HepG2 (cell line): ENCODE results near the gene UBE2Q1. TPM values are rescaled to one million over a fixed set of nuclear protein-coding genes. Genes with fewer than 3 reads are reported as not detected.

Experiments used
- ATAC-seq: fragments of 200-7000 bp; cut with Tn5 transposase; 3 replicates; pipeline ENCODE4 v1.9.1; 2020; ENCODE audit warnings: mild to moderate bottlenecking, moderate library complexity
- BruUV-seq: library from RNA; stranded (reverse); fragments of 400-500 nt; replicated peaks from 2 replicates; lab custom pipeline; 2021; lab: Mats Ljungman, UMichigan
- CTCF ChIA-PET: fragments of 300-600 bp; formaldehyde crosslinking; extraction: SDS; loops from one replicate; lab custom pipeline; 2021; ENCODE audit warnings: low total read pairs, inconsistent platforms, low intra/inter-chr PET ratio; lab: Yijun Ruan, JAX
- POLR2A ChIA-PET: fragments of 350-600 bp; sonication (Branson Sonifier 250); formaldehyde crosslinking; loops from one replicate; lab custom pipeline; 2020; ENCODE audit warnings: antibody characterized with exemption, inconsistent platforms; lab: Yijun Ruan, JAX
- DNase-seq: peaks from one replicate; pipeline ENCODE4 v3.0.0-alpha.2; 2015; ENCODE audit warnings: low spot score
- FAIRE-seq: peaks from 3 replicates; lab custom pipeline; 2011; peaks lifted over from hg19 to GRCh38; lab: Jason Lieb, UNC
- H2AFZ ChIP-seq: one replicate; pipeline ENCODE4 v1.6.1; 2011; ENCODE audit warnings: low read length, inconsistent platforms
- H3K27ac ChIP-seq: fragments of 300-600 bp; 3 replicates; pipeline ENCODE4 v1.8.0; 2011; ENCODE audit warnings: mixed run types, mild to moderate bottlenecking, mixed read lengths, low read length, inconsistent platforms; ENCODE audit not compliant: insufficient read depth; ENCODE audit errors: extremely low read length
- H3K27me3 ChIP-seq, 2 experiments: fragments of 200-600 bp in 1 of 2; 2 replicates in 1 of 2; 3 replicates in 1 of 2; pipeline versions ENCODE4 v1.6.0 to v1.8.0; 2011; ENCODE audit warnings: low read length in 2 of 2, mild to moderate bottlenecking in 2 of 2, moderate library complexity in 2 of 2, inconsistent platforms in 1 of 2; ENCODE audit not compliant: insufficient read depth in 2 of 2, control insufficient read depth in 1 of 2
- H3K36me3 ChIP-seq, 2 experiments: fragments of 200-600 bp in 1 of 2; replicated peaks in 1 of 2; 2 replicates in 1 of 2; 3 replicates in 1 of 2; pipeline versions ENCODE4 v1.5.1 to v1.8.0; 2011; ENCODE audit warnings: low read length in 2 of 2, inconsistent platforms in 1 of 2; ENCODE audit not compliant: insufficient read depth in 2 of 2, control insufficient read depth in 1 of 2
- H3K4me1 ChIP-seq: 2 replicates; pipeline ENCODE4 v1.5.1; 2012; ENCODE audit warnings: low read length, inconsistent platforms; ENCODE audit not compliant: insufficient read depth
- H3K4me2 ChIP-seq: 2 replicates; pipeline ENCODE4 v1.6.0; 2011; ENCODE audit warnings: low read depth, low read length, inconsistent platforms
- H3K4me3 ChIP-seq, 3 experiments: fragments of 200-600 bp in 1 of 3; sonication (generic), shearing (Covaris generic) in 1 of 3; replicated peaks in 1 of 3; 2 replicates each; pipeline ENCODE4 v1.5.1; 2011 to 2016; ENCODE audit warnings: low read length in 3 of 3, inconsistent platforms in 2 of 3, low read depth in 2 of 3, mild to moderate bottlenecking in 2 of 3, control low read depth in 1 of 3, mixed read lengths in 1 of 3; ENCODE audit not compliant: insufficient read depth in 1 of 3
- H3K79me2 ChIP-seq: one replicate; pipeline ENCODE4 v1.6.1; 2011; ENCODE audit warnings: low read length, inconsistent platforms; ENCODE audit not compliant: insufficient read depth
- H3K9ac ChIP-seq: 2 replicates; pipeline ENCODE4 v1.6.0; 2011; ENCODE audit warnings: mild to moderate bottlenecking, low read depth, low read length, inconsistent platforms; ENCODE audit not compliant: insufficient read depth
- H3K9me3 ChIP-seq: 2 replicates; pipeline ENCODE4 v1.5.1; 2012; ENCODE audit warnings: mild to moderate bottlenecking, low read length
- H4K20me1 ChIP-seq: 2 replicates; pipeline ENCODE4 v1.6.0; 2011; ENCODE audit warnings: inconsistent platforms, mild to moderate bottlenecking, low read length, moderate library complexity; ENCODE audit not compliant: insufficient read depth
- ARID3A ChIP-seq: IDR thresholded peaks from 2 replicates; pipeline ENCODE4 v1.6.1; 2012; ENCODE audit warnings: low read depth, low read length, improper control_type of control experiment
- DR1 ChIP-seq: sonication (generic); formaldehyde crosslinking; IDR thresholded peaks from 2 replicates; pipeline ENCODE4 v1.8.0; 2021; ENCODE audit warnings: mild to moderate bottlenecking, missing genetic modification reagents, inconsistent platforms
- JUN ChIP-seq: sonication (generic); formaldehyde crosslinking; IDR thresholded peaks from 2 replicates; pipeline ENCODE4 v1.4.0; 2020; ENCODE audit warnings: mild to moderate bottlenecking, missing genetic modification reagents
- KDM4B ChIP-seq: sonication (generic); formaldehyde crosslinking; IDR thresholded peaks from 2 replicates; pipeline ENCODE4 v1.4.0; 2020; ENCODE audit warnings: missing genetic modification reagents
- RXRA ChIP-seq: sonication (generic); formaldehyde crosslinking; IDR thresholded peaks from 2 replicates; pipeline ENCODE4 v1.5.1; 2020; ENCODE audit warnings: missing genetic modification reagents
- ZNF263 ChIP-seq: sonication (generic); formaldehyde crosslinking; IDR thresholded peaks from 2 replicates; pipeline ENCODE4 v1.4.0; 2020; ENCODE audit warnings: missing genetic modification reagents
- ZNF580 ChIP-seq: IDR thresholded peaks from 2 replicates; pipeline ENCODE4 v1.6.1; 2016; ENCODE audit warnings: low read depth, borderline replicate concordance
- in situ Hi-C: cut with HindIII; loops from 2 replicates; pipeline ENCODE4 v1.10.0; 2017; ENCODE audit warnings: low pct_unique_long_range_greater_than_20kb; ENCODE audit not compliant: extremely low pct_ligation_motif_present
- intact Hi-C: fragments of 100-400 bp; cut with micrococcal nuclease; formaldehyde crosslinking; loops from one replicate; pipeline ENCODE4 v1.10.0; 2022; ENCODE audit not compliant: unreplicated experiment
- polyA plus RNA-seq, 8 experiments: library from polyadenylated mRNA; depleted of rRNA in 3 of 8; stranded (reverse) in 7 of 8; unstranded in 1 of 8; fragments of >200 nt; fragmentation: Illumina TruSeq in 4 of 8; extraction: Trizol in 4 of 8; gene quantifications; 2 replicates each; pipeline versions ENCODE4 v1.2.1 to v1.2.3, GENCODE V29; 2011 to 2016; ENCODE audit warnings: low read depth in 4 of 8, missing spikeins in 1 of 8, mixed read lengths in 1 of 8; ENCODE audit not compliant: insufficient read depth in 1 of 8
- total RNA-seq, 5 experiments: library from RNA; depleted of rRNA; stranded (reverse); fragments of >200 nt; fragmentation: Illumina TruSeq; extraction: Trizol; gene quantifications; 2 replicates each; pipeline ENCODE4 v1.2.3, GENCODE V29; 2016; ENCODE audit warnings: low read depth in 1 of 5
- TF ChIP-seq, protein P1 (sequence below): sonication (generic); formaldehyde crosslinking; conservative IDR thresholded peaks from 2 replicates; pipeline ENCODE4 v1.8.0; 2022; ENCODE audit warnings: mild to moderate bottlenecking, moderate library complexity, missing genetic modification reagents

UBE2Q1 gene
- total and polyA plus RNA-seq, 2 of the 13 experiments (the other 11 are each of a cell fraction or from before 2014, with no cell fraction given) = 11.7 to 41.7 TPM

- Histone ChIP-seq H3K9me3 (no peaks in the 10 kb centered on the region), H3K27ac (no peak overlapping the region), H3K9ac (no peak overlapping the region)
- TF ChIP-seq JUN (CRISPR knock-in tag) (no peak), RXRA (CRISPR knock-in tag) (no peak), KDM4B (no peak), ARID3A (no peak), ZNF580 (CRISPR knock-in tag) (no peak), ZNF263 (CRISPR knock-in tag) (no peak), DR1 (no peak)
- TF ChIP-seq, protein P1, sequence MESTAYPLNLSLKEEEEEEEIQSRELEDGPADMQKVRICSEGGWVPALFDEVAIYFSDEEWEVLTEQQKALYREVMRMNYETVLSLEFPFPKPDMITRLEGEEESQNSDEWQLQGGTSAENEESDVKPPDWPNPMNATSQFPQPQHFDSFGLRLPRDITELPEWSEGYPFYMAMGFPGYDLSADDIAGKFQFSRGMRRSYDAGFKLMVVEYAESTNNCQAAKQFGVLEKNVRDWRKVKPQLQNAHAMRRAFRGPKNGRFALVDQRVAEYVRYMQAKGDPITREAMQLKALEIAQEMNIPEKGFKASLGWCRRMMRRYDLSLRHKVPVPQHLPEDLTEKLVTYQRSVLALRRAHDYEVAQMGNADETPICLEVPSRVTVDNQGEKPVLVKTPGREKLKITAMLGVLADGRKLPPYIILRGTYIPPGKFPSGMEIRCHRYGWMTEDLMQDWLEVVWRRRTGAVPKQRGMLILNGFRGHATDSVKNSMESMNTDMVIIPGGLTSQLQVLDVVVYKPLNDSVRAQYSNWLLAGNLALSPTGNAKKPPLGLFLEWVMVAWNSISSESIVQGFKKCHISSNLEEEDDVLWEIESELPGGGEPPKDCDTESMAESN (CRISPR knock-in tag) = no peak
- TF ChIP-seq, all 625 proteins: peak for 0
- no TSS peak for BruUV-seq
- ATAC-seq (no peak), DNase-seq (no peak), FAIRE-seq (no peak)
- H3K79me2 ChIP-seq = no peaks in the 10 kb centered on the region
- no peaks in the 10 kb centered on the region for H3K36me3 ChIP-seq
- H3K4me3 ChIP-seq = no peak overlapping the region
- H3K4me2 ChIP-seq = no peak overlapping the region
- intact Hi-C loops = no loop called here
- H4K20me1 ChIP-seq = no peaks in the 10 kb centered on the region
- CTCF ChIA-PET = no interaction called here
- in situ Hi-C loops = no loop called here
- no peak overlapping the region for H2AFZ ChIP-seq
- peaks cover 0 to 13% of the 10 kb centered on the region in 2 experiments; a peak in 4 of 5 replicates for H3K27me3 ChIP-seq
- POLR2A ChIA-PET = no interaction called here
- 0 out of 2 replicates have a peak, but pooled peaks cover 8% of the 10 kb centered on the region for H3K4me1 ChIP-seq
Observed at GRCh38 chr1:154524881-154525280, 33.6 kb downstream of the UBE2Q1 start.
